ENCODE results near the gene HNMT. TPM values are rescaled to one million over a fixed set of nuclear protein-coding genes. Genes with fewer than 3 reads are reported as not detected.
A peak's percentile ranks its signal among the peaks of the same experiment; 100 is the strongest.
"Not testable (repeated sequence)": the region's sequence is repeated elsewhere in the genome, so short reads cannot be mapped to it uniquely, and the experiment has no call there.

HNMT gene
- total RNA-seq, 1 donor from 2014 or later: 92.7 TPM

GRCh38 chr2:138043588-138043987 lies 79.3 kb downstream of the HNMT start:
- not testable (repeated sequence) for DNase-seq (ENCODE audit: low spot score)

DNA sequence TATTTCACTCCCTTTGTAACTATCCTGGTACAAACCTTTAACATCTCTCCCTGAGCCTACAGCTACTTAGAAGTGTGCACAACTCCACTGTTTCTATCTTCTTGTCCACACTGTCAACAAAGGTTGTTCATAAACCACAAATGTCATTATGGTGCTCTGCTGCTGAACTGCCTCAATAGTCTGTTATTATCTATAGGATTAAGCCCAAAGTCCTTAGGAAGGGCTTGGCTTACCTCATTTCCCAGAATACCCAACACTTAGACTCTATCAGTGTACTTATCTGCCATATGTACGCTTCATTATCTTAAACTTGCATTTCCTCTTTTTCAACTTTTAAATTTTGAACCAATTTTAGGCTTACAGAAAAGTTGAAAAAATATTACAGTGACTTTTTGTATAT lies 94.2 kb downstream of the HNMT start:
- no peak for DNase-seq (ENCODE audit: low spot score)

- DNase-seq (ENCODE audit: low spot score): no peak
Measured at GRCh38 chr2:138059487-138060300, 95.4 kb downstream of the HNMT start.

DNA sequence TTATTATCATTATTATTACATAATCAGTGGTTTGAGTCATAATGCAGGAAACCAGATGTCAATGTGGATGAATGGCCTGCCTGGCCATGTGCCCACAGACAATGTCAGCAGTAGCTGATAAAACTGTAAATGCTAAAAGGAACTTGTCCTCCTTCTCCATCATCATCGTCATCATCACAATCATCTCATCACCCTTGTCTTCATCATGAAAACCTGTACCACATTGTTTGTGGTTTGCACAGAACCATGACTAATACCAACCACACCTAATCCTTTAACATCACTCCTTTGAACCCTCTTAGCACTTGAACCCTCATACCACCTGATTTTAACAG lies 96.0 kb downstream of the HNMT start:
- peak; percentile 18 for DNase-seq (ENCODE audit: low spot score)

- DNase-seq (ENCODE audit: low spot score): no peak
Measured at GRCh38 chr2:138061961-138062360, 97.7 kb downstream of the HNMT start.

GRCh38 chr2:138063181-138063580 lies 98.9 kb downstream of the HNMT start:
- DNase-seq (ENCODE audit: low spot score): no peak
